Measurements from ENCODE around the gene KHNYN.
A peak's percentile ranks its signal among the peaks of the same experiment; 100 is the strongest.
"Not testable (repeated sequence)": the region's sequence is repeated elsewhere in the genome, so short reads cannot be mapped to it uniquely, and the experiment has no call there.

KHNYN gene

GRCh38 chr14:24475261-24475660 is 45.5 kb downstream of the KHNYN start:
- in situ Hi-C loops (cut with HindIII; ENCODE audit: low sequenced_read_pairs), result no loop called here
- H3K4me3 ChIP-seq (ENCODE audit: low read depth, low read length), result no peak overlapping the region
- no peak for TF ChIP-seq CTCF (IDR thresholded peaks at IDR 0.05; ENCODE audit: low read depth, low read length)
- no peak for DNase-seq (ENCODE audit: low read depth, low spot score)

DNA sequence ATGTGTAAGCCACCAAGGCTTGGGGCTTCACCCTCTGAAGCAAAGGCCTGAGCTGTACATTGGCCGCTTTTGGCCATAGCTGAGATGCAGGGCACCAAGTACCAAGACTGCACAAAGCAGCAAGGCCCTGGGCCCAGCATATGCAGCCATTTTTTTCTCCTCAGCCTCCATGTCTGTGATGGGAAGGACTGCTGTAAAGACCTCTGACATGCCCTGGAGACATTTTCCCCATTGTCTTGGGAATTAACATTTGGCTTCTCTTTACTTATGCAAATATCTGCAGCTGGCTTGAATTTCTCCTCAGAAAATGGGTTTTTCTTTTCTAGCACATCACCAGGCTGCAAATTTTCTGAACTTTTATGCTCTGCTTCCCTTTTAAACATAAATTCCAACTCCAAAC is 50.2 kb downstream of the KHNYN start:
- H3K4me3 ChIP-seq (ENCODE audit: low read depth, low read length); in situ Hi-C loops (cut with HindIII; ENCODE audit: low sequenced_read_pairs); DNase-seq (ENCODE audit: low read depth, low spot score): not testable (repeated sequence)

GRCh38 chr14:24481622-24482324 is 52.0 kb downstream of the KHNYN start:
- no peak for DNase-seq (ENCODE audit: low read depth, low spot score)
- in situ Hi-C loops (cut with HindIII; ENCODE audit: low sequenced_read_pairs), result no loop called here
- TF ChIP-seq CTCF (IDR thresholded peaks at IDR 0.05; ENCODE audit: low read depth, low read length), result peak; percentile 55
- H3K4me3 ChIP-seq (ENCODE audit: low read depth, low read length), result no peak overlapping the region

- H3K4me3 ChIP-seq (ENCODE audit: low read depth, low read length); DNase-seq (ENCODE audit: low read depth, low spot score); in situ Hi-C loops (cut with HindIII; ENCODE audit: low sequenced_read_pairs): not testable (repeated sequence)
Measured at GRCh38 chr14:24482699-24483303, 53.0 kb downstream of the KHNYN start.

GRCh38 chr14:24483604-24484252 is 54.0 kb downstream of the KHNYN start:
- TF ChIP-seq CTCF (IDR thresholded peaks at IDR 0.05; ENCODE audit: low read depth, low read length), result no peak
- in situ Hi-C loops (cut with HindIII; ENCODE audit: low sequenced_read_pairs), result no loop called here
- no peak overlapping the region for H3K4me3 ChIP-seq (ENCODE audit: low read depth, low read length)
- no peak for DNase-seq (ENCODE audit: low read depth, low spot score)
